Middle frontal gyrus (tissue), 1 donor: ENCODE data around the gene NEDD4L.

Experiments used
- DNase-seq: peaks from one replicate; pipeline ENCODE4 v3.0.0-alpha.2; 2015; ENCODE audit warnings: low spot score; ENCODE audit errors: extremely low spot score

The NEDD4L gene

DNA sequence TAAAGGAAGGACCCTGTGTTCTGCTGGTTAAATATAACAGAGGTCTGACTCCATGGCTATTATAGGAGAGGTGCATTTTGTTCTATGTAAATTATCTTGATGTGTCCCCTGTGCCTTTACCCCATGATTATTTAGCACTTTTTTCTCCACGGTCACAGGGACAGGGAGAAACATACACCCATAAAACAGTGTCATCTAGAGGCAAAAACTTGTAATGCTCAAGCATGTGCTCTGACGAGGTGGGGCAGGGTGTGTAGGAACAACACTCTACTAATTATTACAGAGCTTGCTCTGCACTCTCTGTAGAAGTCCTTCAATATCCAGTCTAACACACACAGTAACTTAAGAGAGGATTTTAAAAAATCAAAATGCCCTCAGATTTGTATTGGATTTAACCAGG lies 187.9 kb downstream of the NEDD4L start:
- DNase-seq: no peak

DNA sequence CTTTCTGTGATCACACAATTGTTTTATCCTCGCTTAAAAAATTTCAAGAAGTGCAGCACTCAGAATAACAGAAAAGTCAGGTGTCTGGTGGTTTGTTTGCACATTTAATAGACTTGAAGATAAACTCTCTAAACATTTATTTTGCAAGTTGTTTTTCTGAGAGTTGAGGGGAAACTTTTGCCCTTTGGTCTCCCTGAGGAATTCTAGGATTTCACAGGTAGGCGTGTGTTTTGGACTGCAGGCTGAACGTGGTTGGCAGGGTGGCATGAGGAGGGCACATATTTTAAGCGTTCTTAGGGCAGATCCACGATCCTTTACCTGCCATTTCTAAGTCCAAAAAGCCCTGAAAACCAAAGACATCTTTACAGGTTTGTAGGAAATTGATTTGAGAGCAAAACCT lies 188.6 kb downstream of the NEDD4L start:
- no peak for DNase-seq

DNA sequence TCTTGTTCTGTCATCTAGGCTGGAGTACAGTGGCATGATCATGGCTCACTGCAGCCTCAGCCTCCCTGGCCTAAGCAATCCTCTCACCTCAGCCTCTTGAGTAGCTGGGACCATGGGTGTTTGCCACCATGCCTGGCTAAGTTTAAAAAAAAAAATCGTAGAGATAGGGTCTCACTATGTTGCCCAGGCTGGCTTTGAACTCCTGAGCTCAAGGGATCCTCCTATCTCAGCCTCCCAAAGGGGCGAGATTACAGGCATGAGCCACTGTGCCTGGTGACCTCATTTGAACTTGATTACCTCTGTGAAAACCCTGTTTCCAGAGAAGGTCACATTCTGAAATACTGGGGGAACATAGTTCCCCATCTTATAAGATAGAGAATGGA lies 190.3 kb downstream of the NEDD4L start:
- DNase-seq: no peak

DNA sequence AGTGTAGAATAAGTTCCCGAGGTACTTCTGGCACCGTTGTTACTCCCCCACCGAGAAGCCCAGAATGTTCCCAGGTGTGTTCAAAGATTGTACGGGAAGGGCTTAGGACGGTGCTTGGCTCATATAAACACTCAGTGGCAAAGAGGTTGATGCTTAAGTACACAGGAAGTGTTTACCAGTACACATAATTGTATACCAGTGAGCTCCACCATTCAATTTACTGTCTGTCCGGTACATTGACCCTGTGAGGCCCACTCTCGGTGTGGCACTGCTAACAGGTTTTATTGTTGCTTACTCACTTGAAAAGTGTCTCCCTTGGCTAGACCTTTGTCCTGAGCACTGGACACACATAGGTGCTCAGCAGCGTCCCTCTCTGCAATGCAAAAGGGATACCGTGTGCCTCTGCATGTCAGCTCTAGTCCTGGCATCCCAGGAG lies 191.0 kb downstream of the NEDD4L start:
- DNase-seq: no peak

DNA sequence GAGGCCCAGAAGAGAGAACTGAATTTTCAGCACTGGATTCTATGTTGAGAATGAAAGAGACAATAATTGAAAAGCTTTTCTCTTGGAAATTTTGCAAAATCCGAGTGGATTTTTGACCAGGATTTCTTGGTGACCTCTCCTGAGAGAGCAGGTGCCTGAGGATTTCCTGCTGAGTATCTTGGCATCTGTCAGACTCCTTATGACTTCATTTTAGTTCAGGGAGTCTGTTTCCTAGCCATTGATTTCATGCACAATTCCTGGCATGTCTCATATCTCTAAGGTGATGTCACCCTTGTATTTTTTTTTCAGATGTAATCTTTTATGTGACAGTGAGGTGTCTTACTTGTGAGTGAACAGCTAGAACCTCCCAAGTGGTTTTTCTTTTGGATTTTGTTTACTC lies 195.9 kb downstream of the NEDD4L start:
- DNase-seq: no peak

DNA sequence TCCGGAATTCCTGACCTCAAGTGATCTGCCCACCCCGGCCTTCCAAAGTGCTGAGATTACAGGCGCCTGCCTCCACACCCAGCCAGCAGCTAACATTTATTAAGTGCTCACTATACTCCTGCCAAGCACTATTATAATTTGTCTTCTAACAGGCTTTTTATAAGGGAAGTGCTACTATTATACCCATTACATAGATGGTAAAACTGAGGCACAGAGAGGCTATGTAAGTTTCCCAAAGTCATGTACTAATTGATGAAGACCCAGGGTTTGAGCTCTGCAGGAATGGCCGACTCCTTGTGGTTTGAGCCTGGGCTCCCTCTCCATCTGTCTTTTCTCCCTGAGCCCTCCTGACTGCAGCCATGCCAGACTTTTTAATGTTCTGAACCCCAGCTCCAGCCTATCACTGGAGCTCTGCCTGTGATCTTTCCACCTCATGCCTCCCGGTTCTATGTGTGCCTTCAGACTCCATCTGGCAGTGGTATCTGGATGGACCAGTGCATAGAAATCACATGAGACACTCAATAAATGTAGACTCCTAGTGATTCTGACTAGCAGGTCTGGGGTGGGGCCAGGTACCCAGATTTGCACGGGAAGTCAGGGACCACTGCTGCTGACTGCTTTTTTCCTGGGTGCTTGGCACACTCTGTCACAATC lies 197.1 kb downstream of the NEDD4L start:
- no peak for DNase-seq

DNA sequence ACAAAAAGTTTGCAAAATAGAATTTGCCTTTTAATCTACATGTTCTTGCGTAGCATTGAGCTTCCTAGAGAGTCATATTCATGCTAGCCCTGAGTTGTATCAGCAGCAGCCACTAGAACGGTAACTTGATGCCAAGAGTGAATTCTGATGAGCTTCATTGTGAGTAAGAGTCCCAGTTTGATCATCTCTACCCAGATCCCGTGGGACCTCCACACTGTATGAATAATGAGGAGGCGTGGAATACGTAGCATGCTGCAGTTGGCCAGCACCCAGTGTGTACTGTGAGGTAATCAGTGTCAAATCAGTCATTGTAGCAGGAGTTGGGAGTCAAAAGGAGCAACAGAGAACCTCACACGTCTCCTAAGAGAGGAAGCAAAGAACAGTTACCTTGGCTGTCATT lies 197.9 kb downstream of the NEDD4L start:
- DNase-seq: no peak

DNA sequence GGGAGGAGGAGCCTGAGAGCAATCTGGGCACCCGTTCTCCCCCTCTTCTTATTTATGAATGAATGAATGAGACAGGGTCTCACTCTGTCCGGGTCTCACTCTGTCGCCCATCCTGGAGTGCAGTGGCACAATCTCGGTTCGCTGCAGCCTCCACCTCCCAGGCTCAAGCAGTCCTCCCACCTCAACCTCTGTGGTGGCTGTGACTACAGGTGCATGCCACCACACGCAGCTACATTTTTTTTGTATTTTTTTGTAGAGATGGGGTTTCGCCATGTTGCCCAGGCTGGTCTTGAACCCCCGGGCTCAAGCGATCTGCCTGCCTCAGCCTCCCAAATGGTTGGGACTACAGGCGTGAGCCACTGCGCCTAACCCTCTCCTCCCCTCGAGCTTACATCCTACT lies 198.4 kb downstream of the NEDD4L start:
- DNase-seq: no peak

DNA sequence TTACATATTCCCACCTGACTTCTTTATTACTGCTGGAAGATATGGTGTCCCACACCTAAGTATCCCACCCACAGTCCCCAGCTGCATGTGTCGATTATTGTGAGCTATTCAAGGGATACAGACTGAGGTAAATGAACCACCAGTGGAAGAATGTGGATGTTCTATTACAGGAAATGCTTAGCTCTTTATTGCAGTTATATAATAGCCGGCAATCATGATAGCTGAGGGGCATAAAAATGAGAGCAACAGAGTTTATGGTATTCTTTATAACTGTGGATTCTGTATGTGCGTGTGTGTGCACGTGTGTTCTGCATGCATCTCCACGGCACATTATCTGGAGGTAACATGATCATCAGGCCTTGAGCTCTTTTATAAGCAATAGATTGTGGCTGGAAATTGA lies 198.9 kb downstream of the NEDD4L start:
- no peak for DNase-seq

DNA sequence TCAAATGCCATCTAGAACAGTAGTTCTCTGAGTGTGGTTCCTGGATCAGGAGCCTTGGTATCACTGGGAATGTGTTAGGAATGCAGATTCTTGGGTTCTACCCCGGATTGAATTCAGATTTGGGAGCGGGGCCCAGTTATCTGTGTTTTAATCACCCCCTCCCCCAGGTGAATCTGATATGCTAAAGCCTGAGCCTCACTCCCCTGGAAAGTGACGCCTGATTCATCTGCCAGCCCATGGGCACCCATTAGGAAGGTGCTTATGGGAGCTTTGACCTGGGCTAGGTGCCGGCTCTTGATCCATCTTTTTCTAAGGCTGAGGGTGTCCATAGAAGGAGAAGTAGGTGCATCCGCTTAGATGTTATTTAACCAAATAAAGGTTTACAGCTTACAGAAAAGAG lies 199.4 kb downstream of the NEDD4L start:
- no peak for DNase-seq

DNA sequence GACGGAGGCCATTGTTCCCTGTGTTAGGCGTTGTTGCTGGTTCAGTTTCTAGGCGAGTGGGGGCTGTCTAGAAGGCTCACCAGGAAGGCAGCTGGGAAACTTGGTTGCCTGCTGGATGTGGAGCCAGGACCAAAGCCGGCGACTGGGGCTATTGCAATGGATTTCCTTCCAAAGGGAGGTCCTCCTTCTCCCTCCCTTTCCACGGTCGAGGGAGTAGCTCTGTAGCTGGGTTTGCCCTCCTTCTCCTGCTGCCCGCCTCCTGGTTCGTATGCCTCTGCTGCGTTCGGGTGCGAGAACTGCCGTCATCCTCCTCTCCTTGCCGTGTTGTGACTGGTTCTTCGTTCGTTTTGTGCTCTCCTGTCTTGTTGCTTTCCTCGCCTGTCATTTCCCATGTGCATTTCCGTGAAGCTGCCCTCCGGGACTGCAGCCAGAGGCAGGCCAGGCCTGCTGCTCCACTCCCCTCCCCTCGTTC lies 203.4 kb downstream of the NEDD4L start:
- peak; percentile 48 for DNase-seq

DNA sequence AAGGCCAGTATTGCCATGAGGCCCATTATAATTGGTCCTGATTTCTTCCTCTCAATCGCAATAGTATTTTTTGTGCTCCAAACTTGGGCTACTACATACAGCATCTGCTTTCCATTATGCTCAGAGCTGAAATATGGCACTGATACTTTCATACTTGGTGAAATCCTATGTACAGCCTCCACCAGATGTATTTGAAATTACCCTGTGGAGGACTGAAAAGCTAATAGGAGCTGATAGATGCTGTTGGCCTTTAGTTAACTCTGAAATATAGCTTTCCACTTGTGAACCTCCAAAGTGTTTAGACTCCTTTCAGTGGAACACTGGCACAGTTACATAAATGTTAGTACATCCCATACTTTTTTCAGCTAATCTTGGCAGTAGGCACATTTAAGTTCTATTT lies 205.7 kb downstream of the NEDD4L start:
- DNase-seq: no peak

DNA sequence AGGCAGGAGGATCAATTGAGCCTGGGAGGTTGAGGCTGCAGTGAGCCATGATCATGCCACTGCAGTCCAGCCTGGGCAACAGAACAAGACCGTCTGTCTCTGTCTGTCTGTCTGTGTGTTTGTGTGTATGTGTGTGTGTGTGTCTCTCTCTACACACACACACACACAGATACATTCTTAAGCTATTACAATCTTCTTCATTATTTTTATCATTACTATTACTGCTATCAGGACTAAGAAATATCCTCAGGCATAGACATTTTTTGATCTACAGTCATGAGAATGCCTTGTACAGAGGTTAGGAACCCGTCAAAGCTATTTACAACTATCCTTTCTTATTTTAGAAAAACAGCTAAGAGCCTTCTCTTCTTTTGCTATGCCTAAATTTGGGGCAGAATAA lies 207.4 kb downstream of the NEDD4L start:
- DNase-seq: no peak

DNA sequence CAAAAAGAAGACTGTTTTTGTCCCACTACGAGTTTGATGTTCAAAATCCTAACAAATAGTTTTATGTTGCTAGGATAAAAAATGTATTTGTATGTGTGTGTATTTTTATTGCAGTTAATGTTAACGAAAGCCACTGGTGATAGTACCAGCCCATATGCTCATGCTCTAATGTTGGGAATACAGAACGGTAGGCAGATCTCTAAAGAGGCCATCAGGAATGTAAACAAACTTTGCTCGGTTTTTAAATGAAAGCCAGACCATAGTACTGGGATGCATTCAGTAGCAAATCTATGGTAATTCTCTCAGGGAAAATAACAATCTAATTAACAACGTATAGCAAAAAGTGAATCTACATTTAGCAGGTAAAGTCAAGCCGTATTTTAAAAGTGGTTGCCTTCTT lies 208.1 kb downstream of the NEDD4L start:
- DNase-seq: no peak

DNA sequence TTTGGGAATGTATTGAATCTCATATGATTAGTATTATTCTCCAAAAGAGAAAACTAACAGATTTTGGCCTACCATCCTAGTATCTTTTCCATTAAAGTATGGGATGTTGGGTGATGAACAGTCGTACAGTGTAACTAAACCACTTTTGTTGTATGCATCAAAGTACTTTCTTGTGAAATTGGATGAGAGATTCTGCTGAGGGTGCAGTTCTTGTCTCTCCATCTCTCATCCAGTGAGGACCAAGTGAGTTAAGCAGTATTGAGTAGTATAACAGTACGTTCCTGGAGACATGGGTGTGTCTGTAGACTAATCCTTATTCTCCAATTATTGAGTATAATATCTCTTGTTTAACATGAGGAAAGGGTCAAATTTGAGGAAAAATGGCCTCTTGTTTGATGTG lies 209.3 kb downstream of the NEDD4L start:
- no peak for DNase-seq

DNA sequence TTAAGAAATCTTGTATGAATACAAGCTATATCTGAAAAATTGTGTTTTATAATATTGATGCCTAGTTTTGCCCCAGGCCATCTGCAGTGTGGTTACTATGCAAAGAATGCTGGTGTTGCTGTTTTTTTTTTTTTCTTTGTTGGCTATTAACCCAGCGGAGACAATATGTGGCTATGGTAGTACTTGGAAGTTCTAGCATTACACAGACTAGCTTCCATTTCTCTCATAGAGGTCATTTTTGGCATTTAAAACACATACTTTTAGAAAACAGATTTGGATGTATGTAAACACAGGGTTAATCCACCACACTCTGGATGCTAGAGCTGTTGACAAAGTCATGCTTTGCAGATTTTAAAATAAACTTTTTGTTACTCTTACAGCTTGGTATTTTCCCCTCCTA lies 209.8 kb downstream of the NEDD4L start:
- no peak for DNase-seq

DNA sequence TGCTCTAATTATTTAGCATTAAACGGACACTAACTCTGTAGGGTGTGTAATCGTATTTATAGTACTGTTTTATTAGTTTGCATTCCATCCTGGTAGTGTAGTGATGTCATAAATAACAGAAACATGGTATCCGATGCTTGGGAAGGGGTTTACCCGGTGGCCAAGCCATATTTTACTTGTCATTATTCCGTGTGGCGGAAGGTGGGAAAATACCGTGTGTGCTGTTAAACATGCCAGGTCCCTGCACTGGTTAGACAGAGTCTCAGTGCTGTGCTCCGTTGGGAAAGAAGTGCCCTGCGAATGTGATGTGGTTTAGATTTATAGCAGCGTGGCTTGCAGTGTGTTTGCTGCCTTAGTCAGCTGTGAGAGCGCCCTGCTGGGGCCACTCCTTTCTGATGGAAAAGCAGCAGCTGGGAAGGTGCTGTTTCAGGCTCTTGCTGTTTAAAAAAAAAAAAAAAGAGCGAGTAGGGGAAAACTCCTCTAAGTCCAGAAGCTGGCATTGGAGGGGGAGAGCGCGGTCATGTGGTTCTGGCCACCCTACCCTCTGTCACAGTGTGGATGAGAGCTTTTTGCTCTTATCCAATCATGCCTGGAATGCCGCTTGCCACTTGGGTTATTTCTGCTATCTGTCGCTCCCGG lies 211.0 kb downstream of the NEDD4L start:
- DNase-seq: no peak

DNA sequence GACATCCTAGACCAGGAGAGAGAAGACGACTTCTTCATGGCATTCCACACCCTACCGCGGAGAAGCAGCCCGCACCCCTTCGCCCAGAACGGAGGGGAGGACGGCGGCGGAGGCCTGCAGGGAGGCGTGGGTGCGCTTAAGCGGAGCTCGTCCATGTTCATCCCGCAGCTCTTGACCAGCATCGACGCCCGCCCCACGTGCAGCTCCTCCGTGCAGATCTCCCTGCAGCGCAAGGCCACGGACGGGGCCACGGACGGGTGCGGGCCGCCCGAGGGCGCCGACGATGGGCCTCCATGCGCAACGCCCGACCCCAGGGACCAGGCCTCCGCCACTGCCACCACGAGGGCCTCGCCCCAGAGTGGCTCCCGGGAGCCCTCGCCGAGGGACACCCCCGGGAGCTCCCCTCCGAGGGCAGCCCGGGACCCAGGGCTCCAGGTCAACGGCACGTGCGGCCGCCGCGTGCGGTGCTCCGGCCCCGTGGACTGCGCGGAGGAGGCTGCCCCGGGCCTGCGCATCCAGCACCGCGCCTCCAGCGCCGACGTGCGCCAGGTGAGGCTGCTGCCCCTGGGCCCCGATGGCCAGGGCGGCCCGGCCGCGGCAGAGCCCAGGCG lies 211.8 kb downstream of the NEDD4L start:
- DNase-seq: no peak

DNA sequence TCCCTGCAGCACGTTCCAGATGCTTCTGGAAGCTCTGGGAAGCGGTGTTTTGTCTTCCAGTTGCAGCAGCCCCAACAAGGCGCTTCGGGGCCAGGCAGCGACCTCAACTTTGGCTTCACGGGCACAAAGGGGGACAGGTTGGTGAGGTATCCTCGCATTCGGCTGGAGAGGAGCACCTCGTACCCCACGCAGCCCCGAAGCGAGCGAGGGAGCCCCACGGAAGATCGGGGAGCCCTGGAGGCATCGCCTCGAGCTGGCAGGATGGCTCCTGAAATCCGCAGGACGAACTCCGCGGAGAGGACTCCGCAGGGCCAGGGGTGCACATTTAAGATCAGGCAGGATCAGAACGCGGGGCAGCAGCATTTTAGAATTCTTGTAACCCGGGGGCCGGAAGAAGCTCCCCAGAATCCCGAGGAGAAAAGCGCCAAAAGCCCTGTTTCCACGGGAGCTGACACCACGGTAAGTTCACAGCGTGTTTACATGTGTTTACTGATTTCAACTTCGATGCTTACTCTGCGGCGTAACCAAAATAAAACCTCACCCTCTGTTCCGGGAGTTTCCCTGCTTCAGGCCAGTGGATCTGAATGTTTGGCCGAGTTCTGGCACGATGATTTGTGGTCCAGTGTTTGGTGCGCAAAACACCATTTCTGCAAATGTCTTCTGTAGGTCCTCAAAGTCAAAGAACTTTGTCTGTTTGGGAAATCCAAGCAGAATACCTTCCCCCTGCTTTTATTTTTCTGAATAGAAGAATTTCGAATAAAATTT lies 212.5 kb downstream of the NEDD4L start:
- no peak for DNase-seq

DNA sequence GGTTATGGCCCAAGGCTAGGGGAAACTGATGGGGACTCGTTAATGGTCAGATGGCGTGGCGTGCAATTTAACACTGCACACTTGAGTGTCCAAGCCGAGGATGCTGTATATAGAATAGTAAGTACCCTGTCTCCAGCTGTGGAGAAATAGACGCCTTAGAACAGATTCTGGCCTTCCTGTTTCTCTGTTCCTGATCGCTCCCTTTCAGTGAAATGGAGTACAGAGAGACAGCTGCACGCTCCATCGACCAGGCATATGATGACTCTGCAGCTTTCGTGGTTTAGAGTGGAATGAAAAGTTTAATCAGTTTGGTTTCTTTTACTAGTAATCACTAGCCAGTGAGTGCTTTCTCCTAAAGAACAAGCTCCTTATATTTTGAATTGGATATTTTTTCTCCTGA lies 213.4 kb downstream of the NEDD4L start:
- DNase-seq: no peak

DNA sequence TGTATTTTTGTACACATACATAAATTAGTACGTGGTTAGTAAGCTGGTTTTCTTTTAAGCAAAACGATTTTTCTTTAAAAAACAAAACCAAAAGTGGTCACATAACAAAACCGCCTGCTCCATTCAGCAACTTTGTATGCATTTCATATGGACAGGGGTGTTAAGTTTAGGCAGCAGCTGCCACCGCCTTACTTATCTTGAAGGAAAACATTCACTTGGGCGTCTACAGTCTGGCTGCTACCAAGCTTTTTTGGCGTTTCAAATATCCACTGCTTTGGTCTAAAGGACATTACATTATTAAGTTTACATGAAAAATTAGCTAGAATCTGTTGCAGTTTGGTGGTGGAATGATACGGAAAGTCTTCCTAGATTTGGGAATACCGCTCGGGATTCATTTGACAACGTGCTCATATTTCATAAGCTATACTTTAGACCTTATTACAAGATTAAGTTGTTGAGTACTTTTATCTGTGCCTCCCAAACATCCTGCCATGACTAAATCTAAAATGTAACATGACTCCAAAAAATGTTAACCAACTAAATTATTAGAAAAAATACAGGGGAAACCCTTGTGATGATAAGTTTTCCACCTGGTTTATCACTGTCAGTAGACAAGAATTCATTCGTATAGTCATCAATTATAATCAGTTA lies 214.8 kb downstream of the NEDD4L start:
- DNase-seq: no peak
